Putamen (tissue), 1 donor: ENCODE measurements around the gene USO1.

Experiments
- DNase-seq: peaks from one replicate; pipeline ENCODE4 v3.0.0-alpha.2; 2016; ENCODE audit warnings: low spot score

The USO1 gene

GRCh38 chr4:75843596-75843995 is 119.2 kb downstream of the USO1 start:
- no peak for DNase-seq

DNA sequence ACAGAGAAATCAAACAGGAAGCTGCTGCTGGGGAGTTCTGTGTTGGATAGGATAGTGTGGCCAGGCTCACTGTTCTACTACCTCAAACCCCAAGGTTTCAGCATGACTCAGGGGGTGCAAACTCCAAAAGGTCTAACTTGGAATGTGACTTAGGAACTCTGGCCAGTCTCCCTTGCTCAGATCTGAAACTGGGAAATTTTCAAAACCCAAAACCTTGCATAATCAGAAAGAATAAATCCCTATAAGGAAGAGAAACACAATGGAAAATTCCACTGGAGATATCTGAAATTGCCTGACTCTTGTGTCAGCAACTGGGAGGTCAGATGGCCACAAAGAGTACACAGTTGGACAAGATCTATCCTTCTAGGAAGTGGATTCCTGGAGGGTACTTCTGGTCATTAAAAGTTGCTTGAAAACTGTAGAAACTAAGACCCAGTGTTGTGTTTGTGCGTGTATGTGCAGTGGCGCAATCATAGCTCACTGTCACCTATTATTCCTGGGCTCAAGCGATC is 119.8 kb downstream of the USO1 start:
- no peak for DNase-seq

DNA sequence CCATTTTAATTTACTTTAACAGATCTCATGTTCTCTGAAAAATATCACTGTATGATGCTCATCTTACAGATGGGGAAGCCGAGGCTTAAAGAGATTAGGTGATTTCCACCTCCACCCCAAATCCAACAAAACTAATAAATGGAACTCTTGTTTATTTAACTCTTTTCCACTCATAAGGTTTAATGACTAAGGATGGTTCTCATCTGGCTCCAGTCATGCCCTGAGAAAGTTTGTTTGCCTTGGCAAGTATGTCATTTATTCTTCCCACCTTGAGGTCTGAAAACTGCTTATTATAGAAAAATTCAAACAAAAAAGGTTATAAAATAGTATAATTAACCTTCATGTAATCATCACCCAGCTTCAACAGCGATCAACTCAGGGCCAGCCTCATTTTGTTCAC is 121.6 kb downstream of the USO1 start:
- no peak for DNase-seq

- peak; percentile 45 for DNase-seq
Measured at GRCh38 chr4:75848171-75848760, 123.9 kb downstream of the USO1 start.

GRCh38 chr4:75848891-75849290 is 124.5 kb downstream of the USO1 start:
- no peak for DNase-seq

- no peak for DNase-seq
Measured at GRCh38 chr4:75849461-75849860, 125.1 kb downstream of the USO1 start.

GRCh38 chr4:75858721-75859120 is 134.3 kb downstream of the USO1 start:
- no peak for DNase-seq

DNA sequence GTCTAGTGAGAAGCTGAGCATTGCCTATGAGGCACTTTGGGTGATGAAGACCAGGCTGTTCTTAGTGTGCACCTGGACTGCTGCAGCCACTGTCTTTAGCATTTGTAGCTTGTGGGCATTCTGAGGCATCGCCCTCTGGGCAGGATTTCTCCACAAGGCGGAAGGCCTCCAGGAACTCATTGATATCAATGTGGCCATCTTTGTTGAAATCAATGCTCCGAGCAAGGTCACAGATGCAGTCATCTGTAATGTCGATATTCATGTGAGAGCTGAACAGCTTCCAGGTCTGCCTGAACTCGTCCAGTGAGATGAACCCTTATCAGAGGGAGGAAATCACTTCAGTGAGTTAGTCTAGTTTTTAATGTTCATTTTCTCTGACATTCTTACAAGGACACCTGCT is 136.2 kb downstream of the USO1 start:
- no peak for DNase-seq
